ENCODE results near the gene MEX3B. TPM values are rescaled to one million over a fixed set of nuclear protein-coding genes. Genes with fewer than 3 reads are reported as not detected.
A peak's percentile ranks its signal among the peaks of the same experiment; 100 is the strongest.

The MEX3B gene
- total RNA-seq, 1 experiment from 2014 or later, result 8.5 TPM

- CTCF ChIA-PET, result no interaction called here
These were observed 12.8 kb upstream of the MEX3B start for GRCh38 chr15:82058517-82059204.

GRCh38 chr15:82058026-82058425, 12.2 kb upstream of the MEX3B start:
- DNase-seq (ENCODE audit: low read depth, low spot score) (no peak), ATAC-seq (peak; percentile 68)
- Histone ChIP-seq H3K27ac (ENCODE audit: low read length) (no peak overlapping the region), H3K4me3 (ENCODE audit: low read depth in 2 of 2, low read length in 2 of 2) (no peak overlapping the region), H3K27me3 (ENCODE audit: control insufficient read depth, insufficient read depth, low read length) (peaks cover 30% of the 10 kb centered on the region), H3K4me1 (ENCODE audit: control insufficient read depth, insufficient read depth, low read length) (peaks cover 3% of the 10 kb centered on the region), H3K36me3 (ENCODE audit: control insufficient read depth, insufficient read depth, low read length) (no peaks in the 10 kb centered on the region), H3K9me3 (ENCODE audit: control insufficient read depth, insufficient read depth, low read depth, low read length) (no peaks in the 10 kb centered on the region)
- ChIA-PET POLR2A (no interaction called here), CTCF (no interaction called here)
- intact Hi-C loops (cut with micrococcal nuclease; ENCODE audit: unreplicated experiment) (no loop called here), in situ Hi-C loops (cut with HindIII; ENCODE audit: low pct_unique_long_range_greater_than_20kb, low sequenced_read_pairs) (no loop called here)
- no TSS peak for BruUV-seq (replicated peaks)
- TF ChIP-seq POLR2AphosphoS5 (IDR thresholded peaks at IDR 0.05; ENCODE audit: low read depth, low read length) (no peak), REST (IDR thresholded peaks at IDR 0.05; ENCODE audit: insufficient read depth in 1 of 2, low read depth in 2 of 2, low read length in 1 of 2) (no peak), CTCF (IDR thresholded peaks at IDR 0.05) (no peak), SIN3A (IDR thresholded peaks at IDR 0.05; ENCODE audit: borderline replicate concordance, insufficient read depth, low read depth, low read length) (no peak), TCF7L2 (IDR thresholded peaks at IDR 0.05; ENCODE audit: low read depth, low read length) (no peak)

More at GRCh38 chr15:82058517-82059204, 12.8 kb upstream of the MEX3B start:
- POLR2A ChIA-PET, result no interaction called here
- intact Hi-C loops (cut with micrococcal nuclease; ENCODE audit: unreplicated experiment) (no loop called here), in situ Hi-C loops (cut with HindIII; ENCODE audit: low pct_unique_long_range_greater_than_20kb, low sequenced_read_pairs) (no loop called here)
- ATAC-seq (peak; percentile 50; the same call in 1 of the 2 replicates), DNase-seq (ENCODE audit: low read depth, low spot score) (no peak)
- H3K27me3 ChIP-seq (ENCODE audit: control insufficient read depth, insufficient read depth, low read length), result peaks cover 30% of the 10 kb centered on the region
- no peak for TF ChIP-seq REST (IDR thresholded peaks at IDR 0.05; ENCODE audit: insufficient read depth in 1 of 2, low read depth in 2 of 2, low read length in 1 of 2)
- no peak for TF ChIP-seq TCF7L2 (IDR thresholded peaks at IDR 0.05; ENCODE audit: low read depth, low read length)
- TF ChIP-seq POLR2AphosphoS5 (IDR thresholded peaks at IDR 0.05; ENCODE audit: low read depth, low read length), result no peak
- no peak for TF ChIP-seq SIN3A (IDR thresholded peaks at IDR 0.05; ENCODE audit: borderline replicate concordance, insufficient read depth, low read depth, low read length)
- no peak for TF ChIP-seq CTCF (IDR thresholded peaks at IDR 0.05)
- H3K36me3 ChIP-seq (ENCODE audit: control insufficient read depth, insufficient read depth, low read length), result no peaks in the 10 kb centered on the region
- no peak overlapping the region for H3K4me3 ChIP-seq (ENCODE audit: low read depth in 2 of 2, low read length in 2 of 2)
- no TSS peak for BruUV-seq (replicated peaks)
- no peak overlapping the region for H3K27ac ChIP-seq (ENCODE audit: low read length)
- peaks cover 4% of the 10 kb centered on the region for H3K4me1 ChIP-seq (ENCODE audit: control insufficient read depth, insufficient read depth, low read length)
- H3K9me3 ChIP-seq (ENCODE audit: control insufficient read depth, insufficient read depth, low read depth, low read length), result no peaks in the 10 kb centered on the region

All from Panc1 (cell line).